Measurements from ENCODE around the gene TMEM50A.
"Not testable (repeated sequence)": the region's sequence is repeated elsewhere in the genome, so short reads cannot be mapped to it uniquely, and the experiment has no call there.

TMEM50A gene

DNA sequence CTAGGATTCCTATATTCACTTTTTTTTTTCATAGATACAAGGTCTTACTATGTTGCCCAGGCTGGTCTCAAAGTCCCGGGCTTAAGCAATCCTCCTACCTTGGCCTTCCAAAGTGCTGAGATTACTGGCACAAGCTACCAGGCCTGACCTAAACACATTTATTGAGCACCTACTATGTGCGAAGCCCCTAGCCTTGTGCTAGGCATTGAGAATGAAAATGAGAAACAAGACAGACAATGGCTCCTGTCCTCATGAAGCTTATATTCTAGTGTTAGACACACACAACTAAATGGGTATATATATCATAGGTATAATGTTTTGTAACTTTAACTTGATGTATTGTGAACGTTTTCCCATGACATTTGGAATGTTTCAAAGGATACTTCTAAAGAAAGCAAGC is 11.5 kb downstream of the TMEM50A start:
- no peaks in the 10 kb centered on the region for H3K9me3 ChIP-seq
- DNase-seq (ENCODE audit: low spot score in 2 of 2) = no peak
- in situ Hi-C loops (cut with MboI; ENCODE audit: low sequenced_read_pairs) = no loop called here
- H3K4me1 ChIP-seq = no peaks in the 10 kb centered on the region
- no peaks in the 10 kb centered on the region for H3K27me3 ChIP-seq (ENCODE audit: low read depth)
- no peak overlapping the region for H3K4me3 ChIP-seq
- peaks cover 34% of the 10 kb centered on the region for H3K36me3 ChIP-seq (replicated peaks)

DNA sequence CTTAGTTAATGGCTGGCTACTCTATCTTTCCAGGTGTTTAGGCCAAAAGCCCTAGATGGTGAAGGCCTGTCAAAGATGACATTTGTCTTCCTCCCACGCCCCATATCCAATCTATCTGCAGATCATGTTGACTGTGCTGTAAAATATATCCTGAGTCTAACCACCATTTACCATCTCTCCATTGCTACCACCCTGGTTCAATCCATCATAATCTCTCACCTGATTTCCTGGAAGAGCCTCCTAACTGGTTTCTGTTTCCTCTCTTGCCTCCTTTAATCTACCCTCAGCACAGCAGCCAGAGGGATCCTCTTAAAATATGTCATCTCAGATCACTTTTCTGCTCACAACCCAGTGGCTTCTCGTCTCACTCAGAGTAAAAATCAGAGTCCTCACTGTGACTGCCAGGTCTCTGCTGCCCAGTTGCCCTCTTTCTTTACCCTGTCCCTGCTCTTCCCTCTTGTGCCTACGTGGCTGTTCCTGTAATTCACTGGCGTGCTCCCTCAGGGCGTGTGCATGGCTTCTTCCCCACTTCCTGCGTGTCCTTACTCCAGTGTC is 17.8 kb downstream of the TMEM50A start:
- in situ Hi-C loops (cut with MboI; ENCODE audit: low sequenced_read_pairs) = no loop called here
- Histone ChIP-seq H3K9me3 (no peaks in the 10 kb centered on the region), H3K4me3 (no peak overlapping the region), H3K36me3 (replicated peaks) (peaks cover 44% of the 10 kb centered on the region), H3K4me1 (no peaks in the 10 kb centered on the region), H3K27me3 (ENCODE audit: low read depth) (no peaks in the 10 kb centered on the region)
- DNase-seq (ENCODE audit: low spot score in 2 of 2) = no peak

DNA sequence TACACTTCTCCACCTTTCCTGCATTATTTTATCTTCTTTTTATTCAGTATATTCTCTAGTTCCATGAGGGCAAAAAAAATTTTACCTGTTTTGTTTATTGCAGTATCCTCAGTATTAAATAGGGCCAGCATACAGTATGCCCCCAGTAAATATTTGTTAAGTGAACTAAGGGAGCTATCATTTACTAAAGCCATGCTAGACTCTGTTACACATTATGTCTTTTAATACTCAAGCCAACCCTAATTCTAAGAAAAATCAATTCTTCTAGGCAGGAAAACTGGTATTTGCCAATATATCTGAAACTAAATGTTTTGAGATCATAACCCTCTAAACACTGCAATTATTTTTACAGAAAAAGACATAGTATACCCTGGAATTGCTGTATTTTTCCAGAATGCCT is 18.3 kb downstream of the TMEM50A start:
- DNase-seq (ENCODE audit: low spot score in 2 of 2) = no peak
- in situ Hi-C loops (cut with MboI; ENCODE audit: low sequenced_read_pairs) = no loop called here
- peaks cover 46% of the 10 kb centered on the region for H3K36me3 ChIP-seq (replicated peaks)
- no peaks in the 10 kb centered on the region for H3K4me1 ChIP-seq
- no peak overlapping the region for H3K4me3 ChIP-seq
- no peaks in the 10 kb centered on the region for H3K27me3 ChIP-seq (ENCODE audit: low read depth)
- no peaks in the 10 kb centered on the region for H3K9me3 ChIP-seq

DNA sequence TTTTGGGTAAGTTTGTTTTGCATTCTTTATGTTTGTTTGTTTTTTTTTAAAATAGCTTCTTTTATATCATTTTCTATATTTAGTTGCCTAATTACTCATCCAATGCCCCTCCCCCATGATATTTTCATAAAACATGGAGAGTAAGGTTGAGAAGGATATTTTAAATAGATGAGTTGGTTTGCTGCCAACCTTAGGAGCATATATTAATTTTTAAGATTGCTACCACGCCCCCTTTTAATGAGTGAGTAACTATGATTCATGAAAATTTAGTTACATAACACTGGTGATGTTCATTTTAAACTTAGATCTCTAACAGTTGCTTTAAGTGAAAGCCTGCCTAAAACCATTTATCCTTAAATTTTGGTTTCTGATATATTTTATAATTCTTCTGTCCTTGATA is 18.7 kb downstream of the TMEM50A start:
- Histone ChIP-seq H3K27me3 (ENCODE audit: low read depth) (no peaks in the 10 kb centered on the region), H3K4me3 (no peak overlapping the region), H3K9me3 (no peaks in the 10 kb centered on the region), H3K36me3 (replicated peaks) (peaks cover 43% of the 10 kb centered on the region), H3K4me1 (no peaks in the 10 kb centered on the region)
- no peak for DNase-seq (ENCODE audit: low spot score in 2 of 2)
- in situ Hi-C loops (cut with MboI; ENCODE audit: low sequenced_read_pairs) = no loop called here

DNA sequence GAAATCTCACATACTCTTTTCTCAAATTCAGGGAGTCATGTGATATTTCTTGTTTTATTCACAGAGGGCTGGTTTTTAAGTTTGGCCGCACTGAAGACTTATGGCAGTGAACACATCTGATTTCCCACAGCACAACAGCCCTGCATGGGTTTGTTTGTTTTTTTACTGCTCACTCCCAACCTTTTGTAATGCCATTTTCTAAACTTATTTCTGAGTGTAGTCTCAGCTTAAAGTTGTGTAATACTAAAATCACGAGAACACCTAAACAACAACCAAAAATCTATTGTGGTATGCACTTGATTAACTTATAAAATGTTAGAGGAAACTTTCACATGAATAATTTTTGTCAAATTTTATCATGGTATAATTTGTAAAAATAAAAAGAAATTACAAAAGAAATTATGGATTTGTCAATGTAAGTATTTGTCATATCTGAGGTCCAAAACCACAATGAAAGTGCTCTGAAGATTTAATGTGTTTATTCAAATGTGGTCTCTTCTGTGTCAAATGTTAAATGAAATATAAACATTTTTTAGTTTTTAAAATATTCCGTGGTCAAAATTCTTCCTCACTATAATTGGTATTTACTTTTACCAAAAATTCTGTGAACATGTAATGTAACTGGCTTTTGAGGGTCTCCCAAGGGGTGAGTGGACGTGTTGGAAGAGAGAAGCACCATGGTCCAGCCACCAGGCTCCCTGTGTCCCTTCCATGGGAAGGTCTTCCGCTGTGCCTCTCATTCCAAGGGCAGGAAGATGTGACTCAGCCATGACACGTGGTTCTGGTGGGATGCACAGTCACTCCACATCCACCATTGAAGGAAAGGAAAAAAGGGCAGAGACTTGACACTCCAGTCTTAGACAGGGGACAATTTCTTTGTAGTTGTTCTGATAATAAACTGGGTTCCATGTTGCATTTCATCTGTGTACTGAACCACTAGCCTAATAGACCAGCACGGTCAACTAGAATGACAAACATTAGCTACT is 22.8 kb downstream of the TMEM50A start:
- no peaks in the 10 kb centered on the region for H3K4me1 ChIP-seq
- no peak overlapping the region for H3K4me3 ChIP-seq
- DNase-seq (ENCODE audit: low spot score in 2 of 2) = no peak
- H3K9me3 ChIP-seq = no peaks in the 10 kb centered on the region
- in situ Hi-C loops (cut with MboI; ENCODE audit: low sequenced_read_pairs) = no loop called here
- H3K36me3 ChIP-seq (replicated peaks) = peaks cover 25% of the 10 kb centered on the region
- no peaks in the 10 kb centered on the region for H3K27me3 ChIP-seq (ENCODE audit: low read depth)

DNA sequence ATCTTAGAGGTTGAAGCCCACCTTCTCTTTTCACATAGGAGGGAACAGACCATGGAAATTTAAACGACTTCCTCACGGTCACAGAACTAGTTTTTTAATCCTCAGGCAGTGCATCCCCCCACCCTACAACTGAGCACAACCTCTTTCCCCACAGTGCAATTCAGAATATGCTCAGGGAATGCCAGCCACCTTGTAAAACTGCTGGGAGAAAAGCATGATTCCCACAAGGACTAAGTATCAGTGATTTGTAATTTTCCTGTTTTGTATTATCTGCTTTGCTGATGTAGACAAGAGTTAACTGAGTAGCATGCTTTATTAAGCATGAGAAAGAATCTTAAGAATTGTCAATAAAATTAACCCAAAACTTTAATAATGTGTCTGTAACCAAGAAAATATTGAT is 23.8 kb downstream of the TMEM50A start:
- peaks cover 18% of the 10 kb centered on the region for H3K36me3 ChIP-seq (replicated peaks)
- in situ Hi-C loops (cut with MboI; ENCODE audit: low sequenced_read_pairs) = no loop called here
- no peak overlapping the region for H3K4me3 ChIP-seq
- DNase-seq (ENCODE audit: low spot score in 2 of 2) = no peak
- no peaks in the 10 kb centered on the region for H3K4me1 ChIP-seq
- H3K27me3 ChIP-seq (ENCODE audit: low read depth) = no peaks in the 10 kb centered on the region
- H3K9me3 ChIP-seq = no peaks in the 10 kb centered on the region

DNA sequence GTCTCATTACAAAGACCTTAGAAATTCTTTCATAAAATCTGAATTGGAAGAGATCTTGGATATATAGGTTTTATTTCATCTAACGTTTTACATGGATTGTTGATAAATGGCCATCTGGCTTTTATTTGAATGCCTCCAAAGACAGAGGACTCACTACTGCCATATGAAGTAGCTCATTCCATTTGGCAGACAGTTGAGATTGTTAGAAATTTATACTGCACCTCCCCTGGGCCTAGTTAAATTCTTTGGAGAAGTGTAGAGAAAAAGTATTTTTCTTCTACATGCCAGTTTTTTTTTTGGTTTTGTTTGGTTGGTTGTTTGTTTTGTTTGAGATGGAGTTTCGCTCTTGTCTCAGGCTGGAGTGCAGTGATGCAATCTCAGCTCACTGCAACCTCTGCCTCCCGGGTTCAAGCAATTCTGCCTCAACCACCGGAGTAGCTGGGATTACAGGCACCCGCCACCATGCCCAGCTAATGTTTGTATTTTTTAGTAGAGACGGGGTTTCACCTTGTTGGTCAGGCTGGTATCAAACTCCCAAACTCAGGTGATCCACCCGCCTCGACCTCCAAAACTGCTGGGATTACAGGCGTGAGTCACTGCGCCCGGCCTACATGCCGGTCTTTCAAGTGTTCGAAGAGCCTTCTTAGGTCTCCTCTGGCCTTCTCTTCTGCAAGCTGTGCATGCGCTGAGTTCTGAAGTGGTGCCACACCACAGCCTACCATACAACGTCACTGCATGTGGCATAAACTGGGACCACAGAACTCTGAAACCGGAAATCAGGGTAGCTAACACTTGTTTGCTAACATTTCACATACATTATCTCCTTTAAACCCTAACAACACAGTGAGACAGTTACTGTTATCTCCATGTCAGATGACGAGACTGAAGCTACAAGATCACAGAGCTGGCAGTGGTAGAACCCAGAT is 24.8 kb downstream of the TMEM50A start:
- H3K36me3 ChIP-seq (replicated peaks) = peaks cover 14% of the 10 kb centered on the region
- H3K4me3 ChIP-seq; in situ Hi-C loops (cut with MboI; ENCODE audit: low sequenced_read_pairs): not testable (repeated sequence)

DNA sequence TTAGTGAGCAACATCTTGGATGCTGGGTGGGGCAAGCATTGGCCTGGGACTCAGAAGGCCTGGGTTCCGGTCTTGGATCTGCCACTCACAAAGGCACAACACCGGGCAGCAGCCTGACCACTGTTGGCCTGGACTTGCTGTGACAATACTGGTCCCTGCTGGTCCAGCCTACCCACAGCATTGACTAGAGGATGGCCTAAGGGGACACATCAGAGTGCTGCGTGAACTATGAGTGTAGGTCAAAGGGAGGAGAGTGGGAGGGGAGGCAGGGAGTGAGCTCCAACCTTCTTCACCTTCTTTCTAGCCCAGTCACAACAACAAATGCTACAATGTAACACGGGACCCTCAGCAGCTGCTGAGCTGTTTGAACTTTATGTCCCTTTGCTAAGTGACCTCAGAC is 31.1 kb downstream of the TMEM50A start:
- no peak for DNase-seq (ENCODE audit: low spot score in 2 of 2)
- H3K4me3 ChIP-seq = no peak overlapping the region
- no peaks in the 10 kb centered on the region for H3K9me3 ChIP-seq
- H3K36me3 ChIP-seq (replicated peaks) = no peaks in the 10 kb centered on the region
- in situ Hi-C loops (cut with MboI; ENCODE audit: low sequenced_read_pairs) = no loop called here
- H3K27me3 ChIP-seq (ENCODE audit: low read depth) = no peaks in the 10 kb centered on the region
- H3K4me1 ChIP-seq = no peaks in the 10 kb centered on the region

More for the DNA sequence above, 24.8 kb downstream of the TMEM50A start:
- H3K27me3 ChIP-seq (ENCODE audit: low read depth); H3K9me3 ChIP-seq; DNase-seq (ENCODE audit: low spot score in 2 of 2); H3K4me1 ChIP-seq: not testable (repeated sequence)

DNA sequence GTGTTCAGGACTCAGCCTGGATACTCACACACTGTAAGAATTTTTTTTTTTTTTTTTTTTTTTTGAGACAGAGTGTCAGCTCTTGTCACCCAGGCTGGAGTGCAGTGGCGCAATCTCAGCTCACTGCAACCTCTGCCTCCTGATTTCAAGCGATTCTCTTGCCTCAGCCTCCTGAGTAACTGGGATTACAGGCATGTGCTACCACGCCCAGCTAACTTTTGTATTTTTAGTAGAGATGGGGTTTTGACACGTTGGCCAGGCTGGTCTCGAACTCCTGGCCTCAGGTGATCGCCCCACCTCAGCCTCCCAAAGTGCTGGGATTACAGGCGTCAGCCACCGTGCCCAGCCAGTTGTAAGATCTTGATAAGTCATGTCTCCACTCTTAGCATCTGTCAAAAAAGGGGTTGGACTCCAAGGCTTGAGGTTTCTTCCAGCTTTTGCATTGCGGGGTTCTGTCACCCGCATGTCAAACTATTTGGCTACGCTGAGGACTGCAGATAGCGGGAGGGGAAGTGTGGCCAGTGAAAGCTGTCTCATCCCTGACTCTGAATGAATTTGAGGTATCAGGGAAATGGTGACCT is 31.6 kb downstream of the TMEM50A start:
- in situ Hi-C loops (cut with MboI; ENCODE audit: low sequenced_read_pairs); H3K9me3 ChIP-seq; H3K27me3 ChIP-seq (ENCODE audit: low read depth); H3K36me3 ChIP-seq (replicated peaks); H3K4me1 ChIP-seq; H3K4me3 ChIP-seq; DNase-seq (ENCODE audit: low spot score in 2 of 2): not testable (repeated sequence)

DNA sequence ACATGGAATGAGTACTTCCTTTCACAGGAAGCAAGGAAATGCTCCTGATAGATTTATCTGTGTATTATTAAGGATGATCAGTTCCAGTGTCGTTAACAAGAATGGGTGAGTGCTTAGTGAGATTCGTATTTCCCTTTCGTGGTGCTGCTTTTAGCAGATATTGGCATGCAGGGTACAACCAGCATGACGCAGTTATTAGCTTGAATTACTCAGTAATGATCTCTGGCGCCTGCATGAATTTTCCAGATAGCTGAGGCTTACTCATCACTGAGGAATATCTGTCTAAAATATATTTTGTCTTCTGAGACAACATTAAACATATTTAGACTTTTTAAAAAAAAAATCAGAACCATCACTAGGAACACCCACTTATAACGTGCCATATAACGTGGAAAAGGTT is 33.6 kb downstream of the TMEM50A start:
- H3K4me3 ChIP-seq; DNase-seq (ENCODE audit: low spot score in 2 of 2); in situ Hi-C loops (cut with MboI; ENCODE audit: low sequenced_read_pairs); H3K36me3 ChIP-seq (replicated peaks); H3K27me3 ChIP-seq (ENCODE audit: low read depth); H3K4me1 ChIP-seq; H3K9me3 ChIP-seq: not testable (repeated sequence)

DNA sequence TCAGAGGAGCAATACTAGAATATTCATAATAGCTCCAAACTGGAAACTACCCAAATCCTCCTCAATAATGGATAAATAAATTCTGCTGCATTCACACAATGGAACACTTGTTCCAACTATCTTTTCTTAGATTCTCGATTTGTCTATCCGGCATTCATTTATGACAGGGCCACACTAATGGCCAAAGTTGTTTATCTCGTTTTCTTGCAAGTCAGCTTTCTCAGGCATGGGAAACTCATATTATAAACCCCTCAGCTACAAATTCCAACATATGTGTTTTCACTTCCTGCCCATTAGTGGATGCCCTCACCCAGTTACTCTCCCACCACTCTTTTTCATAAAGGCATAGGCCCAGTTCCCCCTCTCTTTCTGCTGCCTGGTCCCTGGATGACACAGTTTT is 40.2 kb downstream of the TMEM50A start:
- H3K27me3 ChIP-seq (ENCODE audit: low read depth); H3K9me3 ChIP-seq; H3K4me1 ChIP-seq; H3K4me3 ChIP-seq; DNase-seq (ENCODE audit: low spot score in 2 of 2); H3K36me3 ChIP-seq (replicated peaks); in situ Hi-C loops (cut with MboI; ENCODE audit: low sequenced_read_pairs): not testable (repeated sequence)

DNA sequence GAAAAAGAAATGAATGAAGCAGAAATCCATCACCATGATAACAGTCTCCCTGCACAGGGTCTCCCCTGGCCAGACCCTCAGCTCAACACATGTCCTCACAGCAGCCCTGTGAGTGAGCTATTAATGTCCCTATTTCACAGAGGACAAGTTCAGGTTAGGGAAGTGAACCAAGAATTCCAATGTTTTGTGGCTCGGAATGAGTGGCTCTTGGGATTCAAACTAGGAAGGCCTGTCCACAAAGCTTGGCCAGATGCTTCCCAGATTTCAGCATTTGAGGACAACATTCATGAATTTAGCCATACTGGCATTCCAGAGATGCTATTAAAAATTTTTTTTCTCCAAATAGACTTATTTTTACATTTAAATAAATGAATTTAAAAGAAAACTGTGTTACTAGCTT is 44.4 kb downstream of the TMEM50A start:
- H3K27me3 ChIP-seq (ENCODE audit: low read depth); H3K4me1 ChIP-seq; H3K4me3 ChIP-seq; H3K9me3 ChIP-seq; H3K36me3 ChIP-seq (replicated peaks); in situ Hi-C loops (cut with MboI; ENCODE audit: low sequenced_read_pairs); DNase-seq (ENCODE audit: low spot score in 2 of 2): not testable (repeated sequence)

DNA sequence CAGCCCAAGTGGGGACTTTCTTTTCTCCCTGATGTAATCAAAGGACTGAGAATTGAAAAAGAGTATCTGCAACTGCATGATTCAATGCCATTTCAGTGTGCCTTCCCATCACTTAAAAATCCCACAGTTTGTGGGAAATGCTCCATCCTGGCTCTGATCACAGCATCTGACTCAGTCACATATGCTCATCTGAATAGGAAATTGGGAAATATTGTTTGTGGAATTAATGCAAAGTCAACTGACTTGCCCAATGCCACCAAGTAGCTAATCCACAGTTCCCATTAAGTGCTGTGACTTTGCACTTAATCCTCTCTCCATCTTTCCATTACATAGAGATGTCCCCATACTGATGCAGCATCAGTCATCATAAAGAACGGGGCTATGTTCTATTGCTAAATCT is 45.0 kb downstream of the TMEM50A start:
- H3K9me3 ChIP-seq; in situ Hi-C loops (cut with MboI; ENCODE audit: low sequenced_read_pairs); H3K4me1 ChIP-seq; H3K36me3 ChIP-seq (replicated peaks); DNase-seq (ENCODE audit: low spot score in 2 of 2); H3K4me3 ChIP-seq; H3K27me3 ChIP-seq (ENCODE audit: low read depth): not testable (repeated sequence)
